GM18502 (cell line): Measurements from ENCODE around the gene IQGAP3.

Source experiments
- ATAC-seq: cut with Tn5 transposase; IDR thresholded peaks from one replicate; pipeline ENCODE4 v1.9.1; 2021; ENCODE audit warnings: mild to moderate bottlenecking; ENCODE audit not compliant: unreplicated experiment, poor library complexity

Gene IQGAP3

GRCh38 chr1:156523801-156524480, 48.4 kb downstream of the IQGAP3 start:
- ATAC-seq = no peak

DNA sequence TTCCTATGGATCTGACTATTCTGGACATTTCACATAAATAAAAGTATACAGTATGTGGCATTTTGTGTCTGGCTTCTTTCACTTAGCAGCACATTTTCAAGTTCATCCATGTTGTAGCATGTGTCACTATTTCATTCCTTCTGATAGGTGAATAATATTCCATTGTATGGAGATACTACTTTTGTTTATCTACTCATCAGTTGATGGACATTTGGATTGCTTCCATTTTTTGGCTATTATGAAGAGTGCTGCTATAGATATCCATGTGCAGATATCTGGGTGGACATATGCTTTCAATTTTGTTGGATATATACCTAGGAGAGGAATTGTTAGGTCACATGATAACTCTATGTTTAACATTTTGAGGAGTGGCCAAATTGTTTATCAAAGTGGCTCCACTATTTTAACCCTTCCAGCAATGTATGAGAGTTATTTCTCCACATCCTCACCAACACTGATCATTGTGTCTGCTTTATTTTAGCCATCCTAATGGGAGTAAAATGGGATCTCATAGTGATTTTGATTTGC, 49.9 kb downstream of the IQGAP3 start:
- no peak for ATAC-seq

GRCh38 chr1:156517748-156518147, 54.6 kb downstream of the IQGAP3 start:
- ATAC-seq = no peak

DNA sequence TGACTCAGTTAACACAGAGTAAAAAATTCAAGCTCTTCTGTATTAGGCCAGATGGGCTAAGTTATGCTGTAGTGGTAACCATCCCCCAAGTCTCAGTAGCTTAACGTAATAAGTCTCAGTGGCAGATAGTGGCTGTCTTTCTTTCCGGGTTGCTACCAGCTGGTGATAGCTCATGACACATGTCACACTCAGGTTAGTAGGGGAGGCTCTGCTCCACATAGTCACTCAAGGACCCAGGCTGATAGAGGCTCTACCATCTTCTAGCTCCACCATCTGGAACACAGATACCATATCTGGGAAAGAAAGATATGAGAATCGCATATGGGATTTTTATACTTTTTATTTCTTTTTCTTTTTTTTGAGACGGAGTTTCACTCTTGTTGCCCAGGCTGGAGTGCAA, 55.5 kb downstream of the IQGAP3 start:
- no peak for ATAC-seq

DNA sequence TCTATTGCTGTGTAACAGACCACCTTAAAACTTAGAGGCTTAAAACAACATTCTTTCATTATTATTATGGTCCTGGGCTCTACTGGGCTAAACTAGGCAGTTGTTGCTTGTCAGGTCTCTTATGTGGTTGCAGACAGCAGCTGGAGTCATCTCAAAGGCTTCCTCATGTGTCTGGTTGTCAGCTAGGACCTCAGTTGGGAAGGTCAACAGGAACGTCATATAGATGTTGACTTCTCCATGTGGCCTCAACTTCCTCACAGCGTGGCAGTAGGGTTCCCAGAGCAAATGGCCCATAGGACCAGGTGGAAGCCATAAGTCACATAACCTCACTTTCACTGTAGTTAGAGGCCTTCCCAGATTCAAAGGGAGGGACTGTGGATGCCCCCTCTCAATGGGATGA, 56.4 kb downstream of the IQGAP3 start:
- no peak for ATAC-seq

GRCh38 chr1:156513185-156513584, 59.2 kb downstream of the IQGAP3 start:
- ATAC-seq = no peak

- no peak for ATAC-seq
Measured at GRCh38 chr1:156511644-156512043, 60.7 kb downstream of the IQGAP3 start.

- no peak for ATAC-seq
Measured at GRCh38 chr1:156510709-156511108, 61.7 kb downstream of the IQGAP3 start.

DNA sequence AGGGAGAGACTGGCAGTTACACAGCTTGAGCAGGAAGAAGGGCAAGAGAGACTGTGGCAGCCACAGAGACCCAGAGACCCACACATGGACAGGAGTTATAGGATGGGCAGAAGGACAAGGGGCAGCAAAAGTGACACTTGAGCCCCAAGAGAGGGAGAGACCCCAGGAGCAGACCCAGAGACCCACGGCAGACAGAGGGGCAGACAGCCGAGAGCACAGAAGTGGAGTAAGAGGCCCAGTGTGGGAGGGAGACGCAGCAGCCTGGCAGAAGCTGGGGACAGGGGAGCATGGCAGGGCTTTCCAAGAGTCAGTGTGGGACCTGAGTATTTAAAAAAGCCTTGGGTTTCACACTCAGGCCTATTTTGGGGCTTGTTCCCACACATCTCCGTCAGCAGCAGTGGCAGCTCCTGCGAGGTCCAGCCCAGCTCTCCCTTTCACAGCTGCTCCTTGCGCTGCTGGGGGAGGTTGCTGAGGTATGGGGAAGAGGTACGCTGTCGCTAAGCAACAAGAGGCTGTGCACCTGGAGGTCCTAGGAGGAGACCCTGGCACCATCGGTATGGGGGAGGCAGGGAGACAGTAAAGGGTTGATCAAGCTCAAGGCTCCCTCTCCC, 62.8 kb downstream of the IQGAP3 start:
- ATAC-seq = no peak

- ATAC-seq = no peak
Measured at GRCh38 chr1:156508955-156509234, 63.5 kb downstream of the IQGAP3 start.

DNA sequence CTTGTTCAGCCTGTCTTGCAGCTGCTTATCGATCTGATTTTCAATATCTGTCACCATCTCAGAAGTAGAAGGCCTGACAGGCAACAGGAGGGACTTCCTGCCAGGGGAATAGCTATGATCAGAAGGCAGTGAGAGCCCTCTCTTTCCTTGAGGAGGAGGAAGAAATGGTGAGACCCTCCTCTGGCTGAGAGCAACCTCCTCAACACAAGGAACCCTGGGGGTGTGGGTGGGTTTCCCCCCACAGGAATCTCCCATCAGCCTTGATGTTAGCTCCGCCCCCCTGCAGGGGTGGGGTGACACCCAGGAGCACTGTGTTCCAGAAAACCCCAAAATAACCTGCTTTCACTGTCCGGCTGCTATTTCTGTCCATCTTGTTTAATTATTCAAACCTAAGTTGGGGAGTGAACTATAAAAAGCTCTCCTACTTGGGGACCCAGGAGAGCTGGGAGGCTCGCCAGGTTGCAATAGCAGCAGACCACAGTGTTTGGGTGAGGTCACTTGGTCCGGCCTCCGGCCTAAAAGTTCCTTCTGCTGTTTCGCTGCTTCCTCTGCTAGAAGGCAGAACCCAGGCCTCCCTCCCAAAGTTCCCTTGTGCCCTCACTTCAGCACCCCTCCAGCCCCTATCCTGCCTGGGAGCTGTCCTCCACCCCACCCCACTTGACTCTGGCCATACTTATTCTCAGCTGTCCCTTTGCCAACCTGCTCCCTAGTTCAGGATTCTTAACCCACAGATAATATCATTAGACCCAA, 64.0 kb downstream of the IQGAP3 start:
- no peak for ATAC-seq

DNA sequence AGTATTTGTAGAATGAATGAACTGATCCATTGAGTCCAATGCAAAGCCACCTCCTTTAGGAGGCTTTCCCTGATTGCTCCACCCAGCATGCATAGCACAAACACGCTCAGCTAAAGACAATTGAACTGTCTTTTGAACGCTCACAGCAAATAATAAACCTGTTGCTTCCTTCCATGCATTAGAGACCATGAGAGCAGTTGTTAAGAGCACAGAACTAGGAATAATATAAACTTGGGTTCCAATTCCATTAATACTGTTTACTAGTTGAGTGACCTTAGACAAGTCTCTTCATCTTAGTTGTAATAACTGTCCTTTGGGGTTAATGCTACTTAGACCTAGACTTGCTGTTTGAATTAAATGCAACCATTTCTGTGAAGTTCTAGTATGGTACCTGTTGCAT, 65.9 kb downstream of the IQGAP3 start:
- no peak for ATAC-seq

DNA sequence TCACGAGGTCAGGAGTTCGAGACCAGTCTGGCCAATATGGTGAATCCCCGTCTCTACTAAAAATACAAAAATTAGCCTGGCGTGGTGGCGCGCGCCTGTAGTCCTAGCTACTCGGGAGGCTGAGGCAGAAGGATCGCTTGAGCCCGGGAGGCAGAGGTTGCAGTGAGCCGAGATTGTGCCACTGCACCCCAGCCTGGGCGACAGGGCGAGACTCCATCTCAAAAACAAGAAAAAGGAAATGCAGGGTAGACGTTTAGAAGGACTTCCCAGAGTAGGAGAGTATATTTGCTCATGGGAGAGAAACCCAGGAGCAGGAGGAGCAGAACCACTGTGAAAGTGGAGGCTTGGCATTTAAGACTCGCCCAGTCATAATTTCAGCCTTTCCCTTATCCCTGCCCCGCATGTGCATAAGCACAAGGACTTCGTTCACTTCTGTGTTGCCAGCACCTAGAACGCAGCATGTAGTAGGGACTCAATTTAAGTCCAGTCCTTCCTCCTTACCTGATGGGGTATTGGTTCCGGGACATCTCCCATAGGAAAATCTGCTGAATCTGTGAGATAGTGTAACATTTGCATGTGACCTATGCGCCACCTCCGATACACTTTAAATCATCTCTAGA, 66.6 kb downstream of the IQGAP3 start:
- no peak for ATAC-seq

DNA sequence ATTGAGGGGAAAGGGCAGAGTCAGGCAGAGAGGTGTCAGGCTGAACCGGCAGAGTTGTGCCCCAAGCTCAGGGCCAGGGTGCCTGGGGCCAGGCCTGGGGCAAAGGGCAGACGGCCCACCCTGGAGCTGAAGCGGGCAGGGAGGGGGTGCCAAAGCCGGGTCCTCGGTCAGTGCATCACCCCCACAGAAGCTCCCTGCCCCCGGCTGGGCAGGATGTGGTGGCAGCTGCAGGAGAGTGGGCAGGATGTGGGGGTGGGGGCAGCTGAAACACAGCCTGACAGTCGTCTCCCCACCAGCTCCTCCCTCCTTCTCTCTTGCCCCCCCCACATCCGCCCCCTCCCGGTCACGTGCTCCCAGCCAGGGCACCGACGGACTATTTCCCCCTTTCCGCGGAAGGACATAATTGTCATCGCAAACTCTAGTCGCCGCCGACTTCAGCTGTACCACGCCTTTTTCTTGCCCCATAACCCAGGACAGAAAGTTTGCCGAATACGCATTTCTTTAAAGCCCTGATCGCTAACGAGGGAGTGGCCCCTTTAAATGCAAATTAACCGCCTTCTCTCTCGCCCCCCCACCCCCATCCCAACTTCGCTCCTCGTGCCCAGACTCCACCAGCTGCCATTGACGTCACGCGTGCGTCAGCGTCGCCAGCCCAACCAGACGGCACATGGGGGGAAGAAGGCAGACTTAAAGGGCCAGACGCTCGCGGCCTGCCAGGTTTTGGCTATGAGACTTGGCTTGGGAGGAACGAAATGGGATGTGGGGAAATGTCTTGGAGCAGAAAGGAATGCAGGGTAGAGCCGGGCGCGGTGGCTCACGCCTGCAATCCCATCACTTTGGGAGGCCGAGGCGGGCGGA, 67.3 kb downstream of the IQGAP3 start:
- ATAC-seq = peak; percentile 36

DNA sequence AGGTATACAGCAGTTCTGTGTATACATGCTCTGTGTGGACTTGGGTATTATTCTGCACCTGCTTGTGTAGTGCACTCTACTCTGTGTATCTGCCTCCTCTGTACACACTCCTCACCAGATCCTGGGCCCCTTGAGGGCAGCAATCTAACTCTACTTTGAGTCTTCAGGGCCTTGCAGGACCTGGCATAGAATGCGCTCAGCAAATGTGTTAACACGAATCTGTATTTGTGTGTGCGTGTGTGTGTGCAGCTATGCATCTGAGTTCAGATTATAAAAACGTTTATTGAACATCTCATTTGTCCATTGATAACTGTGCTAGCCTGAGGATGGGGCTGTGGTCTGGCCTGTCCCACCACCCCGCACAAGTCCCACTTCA, 67.9 kb downstream of the IQGAP3 start:
- ATAC-seq = no peak

DNA sequence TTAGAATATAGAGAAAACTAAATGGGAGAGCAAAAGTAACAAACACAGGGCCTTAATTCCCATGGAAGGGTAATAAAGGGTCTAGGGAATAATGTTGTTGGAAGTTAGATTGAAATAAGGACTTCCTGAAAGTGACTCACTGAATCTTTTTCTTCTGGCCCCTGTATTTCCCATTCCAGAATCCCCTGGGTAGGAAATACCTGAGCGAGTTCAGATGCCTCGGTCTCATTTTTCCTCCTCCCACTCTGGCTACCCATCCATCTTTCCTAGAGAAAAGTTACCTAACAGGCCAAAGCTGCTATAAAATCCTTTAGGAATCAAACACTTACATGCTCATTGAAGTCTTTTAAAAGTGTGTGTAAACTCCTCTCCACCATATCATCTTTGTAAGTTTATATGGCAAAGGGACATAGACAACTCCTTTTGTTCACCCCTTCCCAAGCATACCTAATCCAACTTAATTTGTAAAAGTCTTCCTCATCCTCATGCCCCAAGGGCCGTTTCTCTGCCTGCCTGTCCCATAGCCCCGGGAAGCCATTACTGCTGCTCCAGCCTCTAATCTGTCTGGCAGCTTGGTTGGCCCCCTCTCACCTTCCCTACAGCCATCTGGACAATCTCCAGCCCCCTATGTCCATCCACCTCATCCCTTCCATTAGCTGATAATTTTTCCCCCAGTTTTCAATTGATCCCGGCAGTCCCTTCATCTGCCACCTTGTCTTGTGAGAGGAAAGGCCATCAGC, 68.5 kb downstream of the IQGAP3 start:
- no peak for ATAC-seq

DNA sequence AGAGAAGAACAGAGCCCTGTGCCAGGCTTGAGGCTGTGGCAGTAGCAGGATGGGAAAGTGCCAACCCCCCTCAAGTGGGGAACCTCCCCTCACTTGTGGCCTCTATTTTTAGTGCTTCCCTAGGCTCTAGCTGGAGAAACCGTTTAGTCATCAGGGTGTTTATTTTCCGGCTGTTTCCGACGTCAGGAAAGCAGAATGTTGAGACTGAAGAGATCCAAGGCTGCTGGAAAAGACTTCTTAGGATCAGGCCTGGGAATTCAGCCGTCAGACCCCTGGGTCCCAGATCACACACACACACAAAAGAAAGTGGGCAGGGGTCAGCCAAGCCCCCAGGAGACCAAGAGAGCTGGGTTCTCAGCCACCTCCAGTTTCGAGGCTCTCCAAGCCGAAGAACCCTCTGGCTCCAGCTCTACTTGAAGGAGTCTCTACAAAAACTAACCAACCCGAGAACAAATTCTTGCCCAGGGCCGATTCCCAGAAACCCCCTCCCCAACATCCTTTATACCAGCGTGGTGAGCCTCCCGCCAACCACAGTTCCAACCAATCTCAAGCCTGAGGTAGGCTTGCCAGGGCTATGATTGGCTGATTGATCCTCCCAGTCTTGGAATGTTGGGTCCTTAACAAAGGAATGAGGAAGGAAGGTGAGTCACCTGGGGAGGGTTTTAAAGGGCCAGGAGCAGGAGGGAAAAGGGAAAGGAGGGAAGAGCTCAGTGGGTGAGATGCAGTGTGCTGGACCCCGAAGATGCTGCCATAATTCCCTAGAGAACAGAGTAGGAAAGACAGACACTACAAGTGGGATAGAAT, 69.3 kb downstream of the IQGAP3 start:
- ATAC-seq = no peak

GRCh38 chr1:156502391-156502893, 69.9 kb downstream of the IQGAP3 start:
- no peak for ATAC-seq
